Renal cortical epithelial cell (primary cell): Measurements from ENCODE around the gene EXOSC10. TPM values are rescaled to one million over a fixed set of nuclear protein-coding genes. Genes with fewer than 3 reads are reported as not detected.
"Not testable (repeated sequence)": the region's sequence is repeated elsewhere in the genome, so short reads cannot be mapped to it uniquely, and the experiment has no call there.

ENCODE experiments used
- DNase-seq: peaks from one replicate; pipeline ENCODE4 v3.0.0-alpha.2; 2011; ENCODE audit warnings: low read depth
- total RNA-seq: library from RNA; depleted of rRNA; stranded (reverse); fragments of >200 nt; gene quantifications from 2 replicates; pipeline ENCODE4 v1.2.3, GENCODE V29; 2014

EXOSC10 gene
- total RNA-seq, 1 donor from 2014 or later, result 65.5 TPM

DNA sequence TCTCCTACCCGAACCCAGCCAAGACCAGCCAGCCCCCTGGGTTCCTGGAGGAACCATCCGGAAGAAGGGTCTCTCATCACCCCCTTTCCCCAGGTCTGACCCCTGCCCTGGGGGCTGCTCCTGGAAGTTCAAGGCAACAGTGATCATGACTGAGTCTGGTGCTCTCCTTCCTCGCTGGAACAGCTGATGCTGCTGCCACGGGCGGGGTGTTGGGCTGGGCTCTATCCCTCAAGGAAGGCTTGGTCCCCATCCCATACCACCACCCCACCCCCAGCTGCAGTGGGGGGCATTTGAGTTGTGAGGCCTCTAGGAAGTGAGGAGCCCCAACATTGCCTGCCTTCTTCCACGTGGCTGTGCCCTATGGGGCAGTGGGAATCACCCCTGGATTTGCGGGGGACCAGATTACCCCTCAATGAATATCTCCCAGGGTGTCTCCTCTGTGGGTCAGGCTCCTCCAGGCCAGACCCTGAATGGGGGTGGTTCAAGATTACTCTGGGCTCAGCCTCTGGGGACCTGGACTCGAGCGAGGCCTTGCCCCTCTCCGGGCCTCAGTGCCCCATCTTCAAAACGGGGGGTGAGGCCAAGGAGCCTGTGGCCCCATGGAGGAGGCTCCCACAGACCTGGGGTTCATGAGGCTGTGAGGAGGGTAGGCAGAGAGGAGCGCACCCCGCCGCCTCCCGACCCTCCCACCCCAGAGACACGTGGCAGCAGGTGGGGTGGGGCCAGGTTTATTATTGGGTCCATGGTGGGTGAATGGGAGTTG lies 55.4 kb downstream of the EXOSC10 start:
- DNase-seq, result no peak

DNA sequence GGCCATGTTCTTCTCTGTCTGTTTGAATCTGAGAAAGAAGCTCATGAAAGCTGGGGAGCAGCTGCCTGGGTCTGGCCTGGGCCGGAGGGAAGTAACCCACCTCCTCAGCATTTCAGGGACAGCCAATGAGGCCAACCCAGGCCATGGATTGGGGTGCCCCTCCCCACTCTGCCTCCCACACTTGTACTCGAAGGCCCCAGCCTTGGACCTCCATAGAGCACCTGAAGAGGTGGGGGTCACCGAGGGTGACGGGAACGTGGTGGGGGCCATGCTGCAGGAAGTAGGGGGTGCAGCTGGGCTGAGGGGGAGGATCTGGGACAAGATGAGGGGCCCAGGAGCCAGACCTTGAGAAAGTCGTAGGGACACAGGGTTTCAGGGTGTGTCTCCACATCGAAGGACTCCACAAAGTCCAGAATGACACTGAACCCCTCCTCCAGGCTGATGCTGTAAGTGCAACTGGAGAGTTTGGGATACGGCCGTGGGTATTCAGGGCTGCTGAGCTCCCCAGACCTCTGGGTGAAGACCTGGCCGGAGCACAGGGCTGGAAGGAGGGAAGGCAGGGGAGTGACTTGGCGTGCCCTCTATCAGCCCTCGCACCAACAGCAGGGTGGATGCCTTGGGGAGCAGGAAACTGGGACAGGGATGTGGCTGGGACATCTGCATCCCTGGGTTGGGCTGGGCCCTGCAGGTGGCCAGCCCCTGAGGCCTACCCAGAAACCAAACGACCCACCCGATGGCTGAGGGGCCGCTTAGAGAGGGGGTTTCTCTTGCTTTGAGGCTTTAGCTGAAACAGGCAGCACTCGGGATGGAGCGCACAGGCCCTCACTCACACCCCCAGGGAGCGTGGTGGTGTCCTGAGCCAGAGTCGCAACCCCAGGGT lies 56.4 kb downstream of the EXOSC10 start:
- DNase-seq, result no peak

GRCh38 chr1:11042065-11042464 lies 57.6 kb downstream of the EXOSC10 start:
- no peak for DNase-seq

- DNase-seq, result no peak
These were observed 58.6 kb downstream of the EXOSC10 start for GRCh38 chr1:11041048-11041447.

GRCh38 chr1:11040105-11040429 lies 59.6 kb downstream of the EXOSC10 start:
- DNase-seq, result not testable (repeated sequence)

DNA sequence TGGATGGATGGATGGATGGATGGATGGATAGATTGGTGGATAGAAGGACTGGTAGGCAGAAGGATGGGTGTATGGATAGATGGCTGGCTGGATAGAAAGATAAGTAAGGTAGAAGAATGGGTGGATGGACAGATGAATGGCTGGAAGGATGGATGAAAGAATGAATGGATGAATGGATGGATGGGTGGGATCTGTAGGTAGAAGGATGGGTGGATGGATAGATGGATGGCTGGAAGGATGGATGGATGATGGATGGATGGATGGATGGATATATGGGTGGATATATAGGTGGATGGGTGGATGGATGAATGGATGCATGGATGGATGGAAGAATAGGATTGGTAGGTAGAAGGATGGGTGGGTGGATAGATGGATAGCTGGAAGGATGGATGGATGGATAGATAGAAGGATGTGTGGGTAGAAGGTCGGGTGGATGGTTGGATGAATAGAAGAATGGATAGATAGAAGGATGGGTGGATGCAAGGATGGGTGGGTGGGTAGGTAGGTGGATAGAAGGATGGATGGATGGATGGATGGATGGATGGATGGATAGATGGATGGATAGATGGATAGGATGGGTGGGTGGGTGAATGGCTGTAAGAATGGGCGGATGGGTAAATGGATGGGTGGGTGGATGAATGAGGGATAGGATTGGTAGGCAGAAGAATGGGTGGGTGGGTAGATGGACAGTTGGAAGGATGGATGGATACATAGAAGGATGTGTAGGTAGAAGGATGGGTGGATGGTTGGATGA lies 60.1 kb downstream of the EXOSC10 start:
- DNase-seq, result no peak

- DNase-seq, result peak; percentile 76
These were observed 61.9 kb downstream of the EXOSC10 start for GRCh38 chr1:11037740-11038182.

- not testable (repeated sequence) for DNase-seq
These were observed 62.5 kb downstream of the EXOSC10 start for GRCh38 chr1:11037019-11037739.

GRCh38 chr1:11031624-11032262 lies 67.9 kb downstream of the EXOSC10 start:
- DNase-seq, result no peak

DNA sequence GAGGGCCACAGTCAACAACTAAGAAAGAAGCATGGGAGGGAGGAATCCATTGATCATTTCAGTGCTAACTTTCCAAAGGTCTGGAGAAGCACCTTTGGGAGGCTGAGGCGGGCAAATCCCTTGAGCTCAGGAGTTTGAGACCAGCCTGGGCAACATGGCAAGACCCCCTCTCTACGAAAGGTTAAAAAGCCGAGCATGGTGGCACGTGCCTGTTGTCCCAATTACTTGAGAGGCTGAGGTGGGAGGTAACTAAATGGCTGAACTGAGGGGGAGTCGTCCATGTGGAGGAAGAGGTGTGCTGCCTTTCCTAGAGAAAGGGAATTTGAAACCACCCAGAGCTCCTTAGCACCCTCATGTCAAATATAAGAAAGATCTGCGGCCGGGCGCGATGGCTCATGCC lies 68.8 kb downstream of the EXOSC10 start:
- DNase-seq, result no peak

- no peak for DNase-seq
These were observed 71.7 kb downstream of the EXOSC10 start for GRCh38 chr1:11028018-11028417.

DNA sequence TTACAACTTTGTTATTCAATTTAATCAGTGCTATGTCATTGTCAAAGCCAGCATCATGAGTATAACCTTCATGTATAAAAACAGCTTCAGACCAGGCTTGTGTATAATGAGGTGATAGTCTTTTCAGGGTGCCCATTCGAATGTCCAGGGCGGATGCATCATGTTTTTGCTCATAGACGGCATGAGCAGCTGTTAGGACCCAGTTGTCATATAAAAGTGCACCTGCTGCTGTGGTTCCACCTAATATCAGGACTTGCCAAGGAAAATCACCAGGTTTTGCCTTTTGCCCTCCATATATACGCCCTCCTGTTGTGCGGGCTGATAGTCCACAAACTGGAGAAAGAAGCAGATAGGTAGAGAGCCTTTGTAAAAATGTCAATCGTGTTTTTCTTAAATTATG lies 72.4 kb downstream of the EXOSC10 start:
- no peak for DNase-seq

DNA sequence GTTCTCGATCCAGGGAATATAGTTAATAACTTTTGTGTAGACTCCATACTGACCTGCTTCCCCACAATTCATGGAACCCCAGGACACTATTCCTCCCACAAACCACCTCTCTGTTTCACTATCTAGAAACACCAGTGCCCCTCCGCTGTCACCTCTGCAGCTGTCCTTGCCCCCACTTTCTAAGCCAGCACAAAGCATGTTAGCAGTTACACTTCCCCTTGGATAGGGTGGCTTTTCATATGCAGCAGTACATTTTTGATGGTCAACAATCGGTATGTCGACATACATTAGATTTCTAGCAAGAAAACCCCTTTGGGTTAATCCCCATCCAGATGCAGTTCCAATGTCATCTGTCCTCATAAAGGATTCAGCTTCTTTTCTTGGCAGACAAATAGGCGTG lies 72.8 kb downstream of the EXOSC10 start:
- no peak for DNase-seq

GRCh38 chr1:11026052-11026451 lies 73.6 kb downstream of the EXOSC10 start:
- no peak for DNase-seq

DNA sequence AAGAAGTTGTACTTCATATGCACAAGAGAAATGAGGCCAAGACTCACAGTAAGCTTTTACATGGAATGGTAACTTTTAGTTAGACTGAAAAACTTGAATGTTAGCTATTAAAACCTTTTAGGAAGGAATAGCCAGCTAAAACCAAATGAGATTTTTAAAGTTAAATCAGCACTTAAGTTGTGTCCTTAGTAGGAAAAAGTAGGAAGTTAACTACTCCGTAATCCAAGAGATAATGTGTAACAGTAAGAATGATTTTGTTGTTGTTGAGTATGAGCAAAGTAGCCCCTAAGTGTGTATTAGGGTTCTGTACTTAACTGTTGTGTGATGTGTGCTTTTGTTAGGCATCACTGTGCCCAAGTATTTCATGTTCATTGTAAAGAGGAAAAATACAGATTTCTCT lies 74.1 kb downstream of the EXOSC10 start:
- no peak for DNase-seq

DNA sequence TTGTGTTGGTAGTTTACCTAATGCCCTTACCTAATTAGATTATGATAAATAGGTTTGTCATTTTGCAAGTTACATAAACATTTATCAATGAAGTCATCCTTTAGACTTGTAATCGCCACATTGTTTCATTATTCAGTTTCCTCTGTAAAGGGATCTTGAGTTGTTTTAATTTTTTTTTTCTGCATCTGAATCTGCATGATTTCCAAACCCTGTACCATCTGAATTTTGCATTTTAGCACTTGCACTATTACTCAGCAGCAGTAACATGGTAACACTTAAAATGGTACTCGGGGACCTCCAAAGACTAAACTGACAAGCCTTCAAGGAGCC lies 74.8 kb downstream of the EXOSC10 start:
- DNase-seq, result no peak

- DNase-seq, result no peak
These were observed 75.4 kb downstream of the EXOSC10 start for GRCh38 chr1:11024154-11024873.

DNA sequence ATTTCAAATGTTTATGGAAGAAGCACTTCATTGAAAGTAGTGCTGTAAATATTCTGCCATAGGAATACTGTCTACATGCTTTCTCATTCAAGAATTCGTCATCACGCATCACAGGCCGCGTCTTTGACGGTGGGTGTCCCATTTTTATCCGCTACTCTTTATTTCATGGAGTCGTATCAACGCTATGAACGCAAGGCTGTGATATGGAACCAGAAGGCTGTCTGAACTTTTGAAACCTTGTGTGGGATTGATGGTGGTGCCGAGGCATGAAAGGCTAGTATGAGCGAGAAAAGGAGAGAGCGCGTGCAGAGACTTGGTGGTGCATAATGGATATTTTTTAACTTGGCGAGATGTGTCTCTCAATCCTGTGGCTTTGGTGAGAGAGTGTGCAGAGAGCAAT lies 76.5 kb downstream of the EXOSC10 start:
- DNase-seq, result no peak

DNA sequence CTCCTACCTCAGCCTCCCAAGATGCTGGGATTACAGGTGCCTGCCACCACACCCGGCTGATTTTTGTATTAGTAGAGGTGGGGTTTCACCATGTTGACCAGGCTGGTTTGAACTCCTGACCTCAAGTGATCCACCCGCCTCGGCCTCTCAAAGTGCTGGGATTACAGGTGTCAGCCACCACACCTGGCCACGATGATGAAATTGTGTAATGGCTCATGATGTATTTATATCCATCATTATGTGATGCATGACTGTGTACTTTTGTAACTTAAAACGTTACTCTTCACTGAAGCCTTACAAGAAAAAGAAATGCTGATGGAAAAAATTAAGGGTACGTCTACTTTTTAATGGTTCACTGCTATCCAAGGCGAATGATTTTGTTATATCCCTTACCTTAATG lies 79.7 kb downstream of the EXOSC10 start:
- no peak for DNase-seq

- DNase-seq, result not testable (repeated sequence)
These were observed 80.3 kb downstream of the EXOSC10 start for GRCh38 chr1:11019358-11019757.
